Measurements from ENCODE around the gene SKP1.

Gene SKP1

GRCh38 chr5:134119720-134120119, 57.0 kb downstream of the SKP1 start:
- Histone ChIP-seq H4K8ac (ENCODE audit: low read length) (no peak overlapping the region), H3K79me1 (replicated peaks; ENCODE audit: low read length, poor library complexity, severe bottlenecking) (no peaks in the 10 kb centered on the region), H3K4me2 (ENCODE audit: low read length, poor library complexity, severe bottlenecking) (no peak overlapping the region), H3K9me3 (ENCODE audit: control insufficient read depth, low read length) (no peaks in the 10 kb centered on the region), H3K27ac (ENCODE audit: low read length, poor library complexity, severe bottlenecking) (no peak overlapping the region), H2BK12ac (ENCODE audit: low read length in 2 of 2) (no peak overlapping the region), H2BK120ac (ENCODE audit: low read depth, low read length) (no peak overlapping the region), H3K36me3 (ENCODE audit: control insufficient read depth in 1 of 2, insufficient read depth in 2 of 2, low read depth in 1 of 2, low read length in 2 of 2) (peaks cover 0 to 70% of the 10 kb centered on the region in 2 experiments), H3K4me3 (ENCODE audit: insufficient read depth in 1 of 2, low read depth in 1 of 2, low read length in 2 of 2) (no peak overlapping the region), H3K4ac (ENCODE audit: low read depth in 1 of 2, low read length in 2 of 2) (no peak overlapping the region), H3K27me3 (ENCODE audit: control insufficient read depth in 1 of 2, insufficient read depth in 1 of 2, low read length in 2 of 2) (peaks cover 0 to 4% of the 10 kb centered on the region in 2 experiments), H2BK5ac (ENCODE audit: low read depth, low read length, poor library complexity, severe bottlenecking) (no peak overlapping the region), H3K23ac (ENCODE audit: low read length in 2 of 2) (no peak overlapping the region), H2AK5ac (ENCODE audit: low read length, severe bottlenecking) (no peak overlapping the region), H3K4me1 (ENCODE audit: control insufficient read depth, insufficient read depth, low read depth, low read length) (peaks cover 10% of the 10 kb centered on the region), H3K18ac (ENCODE audit: low read depth in 1 of 2, low read length in 2 of 2) (no peak overlapping the region), H3K9ac (ENCODE audit: low read length) (no peak overlapping the region), H4K91ac (ENCODE audit: low read length) (no peak overlapping the region), H2AFZ (ENCODE audit: low read depth, low read length) (no peak overlapping the region), H2BK15ac (ENCODE audit: low read depth, poor library complexity, severe bottlenecking) (no peak overlapping the region), H3K14ac (ENCODE audit: low read length in 2 of 2) (no peak overlapping the region)
- WGBS: 93% methylated on average over 12 of the region's 12 CpGs
- no peak for DNase-seq

GRCh38 chr5:134118212-134118835, 58.4 kb downstream of the SKP1 start:
- Histone ChIP-seq H3K4me1 (ENCODE audit: control insufficient read depth, insufficient read depth, low read depth, low read length) (peaks cover 13% of the 10 kb centered on the region), H3K36me3 (ENCODE audit: control insufficient read depth in 1 of 2, insufficient read depth in 2 of 2, low read depth in 1 of 2, low read length in 2 of 2) (peaks cover 0 to 64% of the 10 kb centered on the region in 2 experiments), H3K27me3 (ENCODE audit: control insufficient read depth in 1 of 2, insufficient read depth in 1 of 2, low read length in 2 of 2) (peaks cover 0 to 14% of the 10 kb centered on the region in 2 experiments), H3K14ac (ENCODE audit: low read length in 2 of 2) (no peak overlapping the region), H2AK5ac (ENCODE audit: low read length, severe bottlenecking) (no peak overlapping the region), H3K9ac (ENCODE audit: low read length) (peak overlapping the region; percentile 17), H3K4me3 (ENCODE audit: insufficient read depth in 1 of 2, low read depth in 1 of 2, low read length in 2 of 2) (no peak overlapping the region), H3K9me3 (ENCODE audit: control insufficient read depth, low read length) (no peaks in the 10 kb centered on the region), H3K23ac (ENCODE audit: low read length in 2 of 2) (no peak overlapping the region), H2BK5ac (ENCODE audit: low read depth, low read length, poor library complexity, severe bottlenecking) (no peak overlapping the region), H3K27ac (ENCODE audit: low read length, poor library complexity, severe bottlenecking) (no peak overlapping the region), H2BK15ac (ENCODE audit: low read depth, poor library complexity, severe bottlenecking) (no peak overlapping the region), H2BK12ac (ENCODE audit: low read length in 2 of 2) (no peak overlapping the region), H2BK120ac (ENCODE audit: low read depth, low read length) (no peak overlapping the region), H3K4ac (ENCODE audit: low read depth in 1 of 2, low read length in 2 of 2) (no peak overlapping the region), H4K8ac (ENCODE audit: low read length) (no peak overlapping the region), H4K91ac (ENCODE audit: low read length) (no peak overlapping the region), H2AFZ (ENCODE audit: low read depth, low read length) (no peak overlapping the region), H3K18ac (ENCODE audit: low read depth in 1 of 2, low read length in 2 of 2) (no peak overlapping the region), H3K79me1 (replicated peaks; ENCODE audit: low read length, poor library complexity, severe bottlenecking) (no peaks in the 10 kb centered on the region), H3K4me2 (ENCODE audit: low read length, poor library complexity, severe bottlenecking) (no peak overlapping the region)
- 93% methylated on average over 2 of the region's 4 CpGs for WGBS
- no peak for DNase-seq

DNA sequence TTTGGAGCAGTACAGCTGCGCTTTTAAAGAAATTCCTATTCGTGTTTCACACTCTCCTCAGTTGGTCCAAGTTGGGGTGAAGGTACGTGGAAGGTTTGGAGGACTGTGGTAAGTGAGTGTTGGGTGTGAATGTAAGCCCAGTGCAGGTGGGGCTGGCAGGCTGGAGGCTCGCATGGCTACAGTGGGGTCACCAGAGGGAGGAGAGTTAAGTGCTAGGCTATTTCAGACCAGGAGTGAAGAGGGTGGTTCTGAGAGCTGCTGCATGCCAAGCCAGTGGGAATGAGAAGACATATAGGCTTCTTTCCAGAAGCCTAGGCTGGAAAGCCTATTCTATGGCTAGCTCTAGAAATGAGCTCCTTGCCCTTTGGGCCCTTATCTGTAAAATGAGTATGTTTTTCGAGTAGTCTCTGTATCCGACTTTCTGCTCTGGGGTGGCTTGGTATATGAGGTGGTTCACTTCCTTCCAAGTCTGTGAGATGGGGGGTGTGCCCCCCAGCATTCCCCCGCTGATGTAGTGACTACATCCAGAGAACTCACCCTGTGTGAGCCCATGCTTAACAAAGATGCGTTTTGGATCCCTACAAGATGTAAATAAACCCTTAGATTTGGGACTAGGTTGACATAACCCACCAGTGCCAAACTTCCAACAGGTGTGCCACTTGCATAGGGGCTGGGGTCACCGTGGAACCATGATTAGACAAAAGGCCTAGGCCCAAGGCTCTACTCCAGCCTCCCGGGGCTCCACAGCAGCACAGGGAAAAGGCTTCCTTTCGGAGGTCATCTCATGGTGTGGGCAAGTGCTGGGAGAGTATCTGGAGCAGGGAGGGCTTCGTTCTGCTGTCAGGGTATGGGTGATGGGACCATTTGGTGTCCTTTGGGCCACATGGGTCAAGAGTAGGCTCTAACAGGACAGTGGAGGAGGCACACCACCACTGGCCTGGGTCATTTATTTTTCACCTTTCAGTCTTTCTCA, 59.7 kb downstream of the SKP1 start:
- Histone ChIP-seq H3K4me1 (ENCODE audit: control insufficient read depth, insufficient read depth, low read depth, low read length) (peaks cover 15% of the 10 kb centered on the region), H4K91ac (ENCODE audit: low read length) (no peak overlapping the region), H3K9ac (ENCODE audit: low read length) (no peak overlapping the region), H3K27ac (ENCODE audit: low read length, poor library complexity, severe bottlenecking) (no peak overlapping the region), H2AFZ (ENCODE audit: low read depth, low read length) (no peak overlapping the region), H2BK15ac (ENCODE audit: low read depth, poor library complexity, severe bottlenecking) (no peak overlapping the region), H3K27me3 (ENCODE audit: control insufficient read depth in 1 of 2, insufficient read depth in 1 of 2, low read length in 2 of 2) (peaks cover 0 to 24% of the 10 kb centered on the region in 2 experiments), H3K4ac (ENCODE audit: low read depth in 1 of 2, low read length in 2 of 2) (no peak overlapping the region), H2AK5ac (ENCODE audit: low read length, severe bottlenecking) (no peak overlapping the region), H3K14ac (ENCODE audit: low read length in 2 of 2) (no peak overlapping the region), H4K8ac (ENCODE audit: low read length) (no peak overlapping the region), H2BK120ac (ENCODE audit: low read depth, low read length) (no peak overlapping the region), H3K79me1 (replicated peaks; ENCODE audit: low read length, poor library complexity, severe bottlenecking) (no peaks in the 10 kb centered on the region), H3K18ac (ENCODE audit: low read depth in 1 of 2, low read length in 2 of 2) (no peak overlapping the region), H2BK5ac (ENCODE audit: low read depth, low read length, poor library complexity, severe bottlenecking) (no peak overlapping the region), H3K4me2 (ENCODE audit: low read length, poor library complexity, severe bottlenecking) (no peak overlapping the region), H3K36me3 (ENCODE audit: control insufficient read depth in 1 of 2, insufficient read depth in 2 of 2, low read depth in 1 of 2, low read length in 2 of 2) (peaks cover 0 to 53% of the 10 kb centered on the region in 2 experiments), H2BK12ac (ENCODE audit: low read length in 2 of 2) (no peak overlapping the region), H3K9me3 (ENCODE audit: control insufficient read depth, low read length) (no peaks in the 10 kb centered on the region), H3K4me3 (ENCODE audit: insufficient read depth in 1 of 2, low read depth in 1 of 2, low read length in 2 of 2) (peak overlapping the region in 1 of 2 experiments; percentile 78), H3K23ac (ENCODE audit: low read length in 2 of 2) (no peak overlapping the region)
- 96% methylated on average over 12 of the region's 12 CpGs for WGBS
- no peak for DNase-seq

DNA sequence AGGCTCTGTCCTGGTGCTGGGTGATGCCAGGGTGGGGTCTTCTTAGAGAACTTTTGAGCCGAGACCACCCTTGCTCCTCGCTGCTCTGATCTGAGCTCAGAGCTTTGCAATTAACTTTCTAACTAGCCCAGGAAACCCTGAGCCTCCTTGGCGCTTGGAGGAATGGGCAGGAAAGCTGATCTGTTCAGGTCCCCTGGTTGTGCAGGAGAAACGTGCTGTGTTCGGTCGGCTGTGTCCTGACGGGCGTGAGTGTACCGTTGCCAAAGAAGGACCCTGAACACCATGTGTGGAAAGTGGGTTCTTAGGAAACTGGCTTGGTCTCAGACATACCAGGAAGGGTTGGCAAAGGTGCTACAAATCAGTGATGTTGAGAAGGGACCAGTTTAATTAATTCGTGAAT, 60.5 kb downstream of the SKP1 start:
- Histone ChIP-seq H2BK120ac (ENCODE audit: low read depth, low read length) (no peak overlapping the region), H3K36me3 (ENCODE audit: control insufficient read depth in 1 of 2, insufficient read depth in 2 of 2, low read depth in 1 of 2, low read length in 2 of 2) (peaks cover 0 to 47% of the 10 kb centered on the region in 2 experiments), H2AFZ (ENCODE audit: low read depth, low read length) (no peak overlapping the region), H4K8ac (ENCODE audit: low read length) (no peak overlapping the region), H3K27me3 (ENCODE audit: control insufficient read depth in 1 of 2, insufficient read depth in 1 of 2, low read length in 2 of 2) (peaks cover 0 to 29% of the 10 kb centered on the region in 2 experiments), H2BK12ac (ENCODE audit: low read length in 2 of 2) (no peak overlapping the region), H3K9ac (ENCODE audit: low read length) (peak overlapping the region; percentile 76), H3K4me1 (ENCODE audit: control insufficient read depth, insufficient read depth, low read depth, low read length) (peaks cover 15% of the 10 kb centered on the region), H3K79me1 (replicated peaks; ENCODE audit: low read length, poor library complexity, severe bottlenecking) (no peaks in the 10 kb centered on the region), H3K4ac (ENCODE audit: low read depth in 1 of 2, low read length in 2 of 2) (no peak overlapping the region), H4K91ac (ENCODE audit: low read length) (no peak overlapping the region), H2AK5ac (ENCODE audit: low read length, severe bottlenecking) (no peak overlapping the region), H3K9me3 (ENCODE audit: control insufficient read depth, low read length) (no peaks in the 10 kb centered on the region), H2BK5ac (ENCODE audit: low read depth, low read length, poor library complexity, severe bottlenecking) (no peak overlapping the region), H3K4me2 (ENCODE audit: low read length, poor library complexity, severe bottlenecking) (no peak overlapping the region), H2BK15ac (ENCODE audit: low read depth, poor library complexity, severe bottlenecking) (no peak overlapping the region), H3K23ac (ENCODE audit: low read length in 2 of 2) (no peak overlapping the region), H3K18ac (ENCODE audit: low read depth in 1 of 2, low read length in 2 of 2) (no peak overlapping the region), H3K4me3 (ENCODE audit: insufficient read depth in 1 of 2, low read depth in 1 of 2, low read length in 2 of 2) (peak overlapping the region in 1 of 2 experiments; percentile 78), H3K14ac (ENCODE audit: low read length in 2 of 2) (no peak overlapping the region), H3K27ac (ENCODE audit: low read length, poor library complexity, severe bottlenecking) (no peak overlapping the region)
- WGBS: 97% methylated on average over 10 of the region's 10 CpGs
- DNase-seq: no peak
